GM19240 (cell line): ENCODE results near the gene KRT2.

ENCODE experiments used
- DNase-seq: peaks from one replicate; pipeline ENCODE4 v3.0.0; 2011; ENCODE audit warnings: low spot score; ENCODE audit not compliant: insufficient read length

The KRT2 gene

DNA sequence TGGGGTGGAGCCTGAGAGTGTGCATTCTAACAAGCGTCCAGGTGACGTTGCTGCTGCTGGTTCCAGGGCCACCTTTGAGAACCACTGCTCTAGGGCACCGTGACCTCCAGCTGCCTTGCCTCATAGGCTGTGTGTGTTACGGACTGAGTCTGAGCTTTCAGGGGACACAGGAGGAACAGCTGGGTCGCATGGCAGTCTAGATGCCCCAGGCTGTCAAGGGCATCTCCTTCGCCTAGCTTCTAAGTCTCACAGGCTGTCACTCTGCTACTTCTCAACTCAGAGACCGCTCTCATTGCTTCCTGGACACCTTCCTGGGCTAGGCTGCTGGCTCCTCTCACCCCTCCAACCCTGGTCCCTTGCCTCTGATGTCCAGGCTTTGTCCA is 34.6 kb downstream of the KRT2 start:
- DNase-seq = no peak

DNA sequence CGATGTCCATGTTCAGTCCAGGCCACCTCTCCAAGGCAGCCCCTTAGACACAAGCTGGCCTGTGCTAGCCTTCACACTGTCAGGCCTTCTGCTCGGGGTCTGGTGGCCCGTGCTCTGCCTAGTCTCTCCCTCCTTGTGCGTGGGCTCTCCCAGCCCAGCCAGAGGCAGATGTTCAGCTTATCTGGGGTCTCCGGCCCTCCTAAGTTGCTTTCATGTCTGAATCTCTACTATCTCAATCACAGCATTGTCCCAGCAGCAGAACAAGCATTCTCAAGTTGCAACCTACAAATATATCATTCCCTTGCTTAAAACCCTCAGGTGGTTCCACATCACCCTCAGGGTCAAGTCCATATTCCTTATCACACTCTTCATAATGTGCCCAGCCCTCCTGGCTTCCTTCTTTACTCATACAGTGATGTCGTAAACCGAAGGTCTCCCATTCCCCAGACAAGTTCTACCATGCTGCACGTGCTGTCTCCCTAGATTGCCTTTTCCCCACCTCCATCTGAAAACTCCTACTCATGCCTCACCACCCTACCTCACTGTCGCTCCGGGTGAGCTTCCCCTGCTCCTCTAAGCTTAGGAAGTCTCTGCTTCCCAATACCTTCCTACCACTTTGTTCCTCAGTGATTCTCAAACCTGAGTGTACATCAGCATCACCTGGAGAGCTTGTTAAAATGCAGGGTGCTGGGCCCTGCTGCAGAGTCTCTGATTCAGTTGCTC is 35.2 kb downstream of the KRT2 start:
- DNase-seq = no peak

DNA sequence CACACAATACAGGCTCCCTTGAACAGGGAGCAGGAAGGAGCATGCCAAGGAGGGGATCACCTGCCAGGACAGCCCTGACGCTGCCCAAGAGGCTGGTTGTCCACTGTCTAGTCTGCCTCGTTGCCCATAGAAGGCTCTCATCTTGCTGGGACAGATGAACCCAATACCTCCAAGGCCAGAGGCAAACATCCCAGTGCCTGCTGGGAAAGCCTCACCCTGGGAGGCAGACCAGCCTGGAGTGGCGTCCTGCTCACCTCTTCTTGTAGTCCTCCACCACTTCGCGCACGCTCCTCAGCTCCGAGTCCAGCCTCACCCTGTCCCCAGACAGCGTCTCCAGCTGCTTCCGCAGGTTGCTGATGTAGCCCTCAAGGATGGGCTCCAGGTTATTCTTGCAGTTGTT is 36.1 kb downstream of the KRT2 start:
- DNase-seq = no peak

DNA sequence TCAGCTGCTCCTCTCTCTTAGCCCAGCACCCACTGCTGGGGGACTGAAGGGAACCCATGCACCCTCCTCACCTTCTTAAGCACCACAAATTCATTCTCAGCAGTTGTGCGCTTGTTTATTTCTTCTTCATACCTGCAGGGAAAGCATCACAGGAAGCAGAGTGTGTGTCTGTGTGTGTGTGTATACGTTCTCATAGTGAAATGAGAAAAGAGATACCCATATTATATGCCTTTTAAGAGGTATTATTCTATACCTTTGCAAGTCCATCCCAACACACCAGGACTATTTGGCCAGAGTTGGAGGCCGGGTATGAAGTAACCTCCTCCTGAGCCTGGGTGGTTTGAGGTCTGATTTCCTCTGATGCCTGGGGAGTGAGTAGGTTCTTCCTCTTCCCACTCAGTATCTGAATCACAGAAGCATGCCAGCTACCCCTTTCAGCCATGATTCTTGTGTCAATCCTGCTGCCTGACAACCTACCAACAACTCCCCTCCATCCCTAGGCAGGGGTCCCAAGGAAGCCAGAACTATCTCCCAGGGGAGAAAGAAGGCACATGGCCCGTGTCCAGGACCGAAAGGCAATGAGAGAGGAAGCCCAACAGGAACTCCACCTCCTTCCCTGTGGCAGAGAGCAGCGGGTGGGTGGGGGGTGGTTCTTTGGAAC is 36.7 kb downstream of the KRT2 start:
- no peak for DNase-seq

DNA sequence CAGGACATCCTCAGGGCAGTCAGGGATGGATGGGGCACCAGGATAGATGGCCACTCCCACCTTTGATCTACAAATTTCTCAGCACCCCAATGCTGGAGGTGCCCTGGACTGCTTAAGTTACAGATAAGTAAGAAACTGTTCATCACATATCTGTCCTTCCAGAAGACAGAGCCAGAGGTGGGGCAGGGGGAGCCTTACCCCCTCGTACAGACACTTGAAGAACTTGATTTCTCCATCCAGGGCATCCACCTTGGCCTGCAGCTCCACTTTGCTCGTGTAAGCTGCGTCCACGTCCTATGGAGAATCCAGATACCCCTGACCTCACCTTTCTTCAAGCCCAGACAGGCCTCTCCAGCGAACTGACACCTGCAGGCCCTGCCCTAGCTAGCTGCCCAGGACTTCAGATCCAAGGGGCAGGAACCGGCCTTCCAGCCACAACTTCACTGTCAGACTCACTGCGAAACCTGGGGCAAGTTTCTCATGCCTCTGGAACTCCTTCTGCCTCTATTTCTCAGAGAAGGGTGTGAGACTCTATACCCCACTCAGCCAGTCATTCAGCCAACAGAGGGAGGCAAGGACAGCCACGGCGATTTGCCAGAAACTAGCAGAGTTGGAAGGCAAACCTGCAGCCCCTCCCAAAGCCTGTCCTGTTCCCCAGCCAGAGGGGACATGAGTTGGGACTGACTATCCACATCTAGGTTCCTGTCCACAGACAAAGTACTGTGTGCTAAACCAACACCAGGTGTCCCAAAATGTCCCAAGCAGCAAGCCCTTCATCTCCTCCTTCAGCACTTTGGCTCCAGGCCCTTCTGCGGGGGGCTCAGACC is 37.4 kb downstream of the KRT2 start:
- DNase-seq = no peak

DNA sequence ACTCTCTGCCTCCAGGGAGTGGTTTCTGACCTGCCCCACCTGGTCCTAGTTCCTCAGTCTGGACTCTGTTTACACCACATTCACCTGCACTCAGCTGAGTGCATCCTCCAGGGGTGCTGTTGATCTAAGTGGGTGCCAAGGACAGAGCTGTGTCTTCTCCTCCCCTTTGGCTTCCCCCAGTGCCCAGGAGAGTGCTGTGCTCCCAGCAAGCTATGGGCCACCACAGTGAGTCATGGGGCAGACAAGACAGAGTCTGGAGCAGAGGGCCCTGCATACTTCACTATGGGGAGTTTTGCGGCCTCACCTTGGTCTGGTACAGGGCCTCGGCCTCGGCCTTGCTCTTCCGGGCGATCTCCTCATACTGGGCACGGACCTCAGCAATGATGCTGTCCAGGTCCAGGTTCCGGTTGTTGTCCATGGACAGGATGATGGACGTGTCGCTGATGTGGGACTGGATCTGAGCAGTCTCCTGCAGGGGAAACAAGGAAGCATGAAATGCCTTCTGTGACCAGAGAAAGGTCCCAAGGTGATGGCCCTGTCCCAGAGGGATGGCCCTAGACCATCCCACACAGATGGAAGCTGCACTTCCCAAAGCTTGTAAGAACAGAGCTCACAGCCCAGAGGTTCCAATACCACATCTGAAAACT is 38.5 kb downstream of the KRT2 start:
- DNase-seq = no peak

DNA sequence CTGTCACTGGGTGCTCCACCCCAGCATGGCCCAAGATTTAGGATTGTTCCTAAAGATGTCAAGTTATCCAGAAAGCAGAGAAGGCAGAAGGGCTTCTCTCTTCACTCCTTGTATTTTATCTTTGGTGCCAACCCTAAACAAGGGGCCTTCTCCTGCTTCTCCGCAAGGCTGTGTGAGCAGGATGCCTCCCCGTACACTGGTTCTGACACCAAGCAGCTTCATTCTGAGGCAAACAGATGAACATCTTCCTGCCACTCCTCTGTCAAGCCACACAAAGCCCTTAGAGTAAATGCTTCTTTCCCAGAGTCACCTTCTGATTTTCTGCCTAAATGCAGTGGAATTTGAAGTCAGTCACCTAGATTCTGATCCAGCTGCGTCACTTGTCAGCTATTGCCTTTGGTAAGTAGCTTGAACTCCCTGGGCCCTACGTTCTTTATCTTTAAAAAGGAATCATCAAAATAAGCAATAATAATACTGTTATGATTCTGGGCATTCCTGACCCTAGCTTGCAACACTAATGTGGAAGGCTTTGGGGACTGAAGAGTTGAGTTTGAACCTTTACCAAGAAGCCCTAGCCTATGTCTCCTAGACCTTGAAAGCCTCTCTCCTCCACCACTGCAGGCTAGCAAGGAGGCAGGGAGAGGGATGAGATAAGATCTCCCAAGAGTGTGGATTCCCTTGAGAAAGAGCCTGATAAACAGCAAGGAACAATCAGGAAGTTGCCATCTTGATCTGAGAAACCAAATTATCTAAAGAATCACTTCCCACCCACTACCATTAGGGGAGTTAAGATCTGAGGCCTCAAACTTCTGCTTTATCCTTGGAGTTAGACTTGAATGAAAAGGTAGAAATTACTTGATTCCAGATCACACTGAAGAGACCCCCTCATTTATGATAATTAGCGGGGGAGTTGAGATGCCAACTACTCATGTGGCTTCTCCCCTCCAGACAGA is 39.3 kb downstream of the KRT2 start:
- DNase-seq = no peak

DNA sequence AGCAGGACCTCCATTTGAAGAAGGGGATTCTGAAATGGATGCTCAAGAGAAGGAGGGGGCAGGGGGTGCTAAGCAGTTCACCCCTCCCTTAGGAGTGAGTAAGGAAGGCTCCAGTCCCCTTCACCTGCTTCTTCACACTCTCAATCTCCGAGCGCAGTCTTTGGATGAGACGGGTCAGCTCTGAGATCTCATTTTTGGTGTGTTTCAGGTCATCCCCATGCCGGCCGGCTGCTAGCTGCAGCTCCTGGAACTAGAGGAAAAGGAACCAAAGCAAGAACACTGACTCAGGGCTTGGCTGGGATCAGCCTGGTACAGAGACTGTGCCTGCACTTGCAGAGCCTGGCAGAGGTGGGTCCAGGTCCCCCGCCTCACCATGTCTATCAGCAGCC is 40.9 kb downstream of the KRT2 start:
- no peak for DNase-seq

DNA sequence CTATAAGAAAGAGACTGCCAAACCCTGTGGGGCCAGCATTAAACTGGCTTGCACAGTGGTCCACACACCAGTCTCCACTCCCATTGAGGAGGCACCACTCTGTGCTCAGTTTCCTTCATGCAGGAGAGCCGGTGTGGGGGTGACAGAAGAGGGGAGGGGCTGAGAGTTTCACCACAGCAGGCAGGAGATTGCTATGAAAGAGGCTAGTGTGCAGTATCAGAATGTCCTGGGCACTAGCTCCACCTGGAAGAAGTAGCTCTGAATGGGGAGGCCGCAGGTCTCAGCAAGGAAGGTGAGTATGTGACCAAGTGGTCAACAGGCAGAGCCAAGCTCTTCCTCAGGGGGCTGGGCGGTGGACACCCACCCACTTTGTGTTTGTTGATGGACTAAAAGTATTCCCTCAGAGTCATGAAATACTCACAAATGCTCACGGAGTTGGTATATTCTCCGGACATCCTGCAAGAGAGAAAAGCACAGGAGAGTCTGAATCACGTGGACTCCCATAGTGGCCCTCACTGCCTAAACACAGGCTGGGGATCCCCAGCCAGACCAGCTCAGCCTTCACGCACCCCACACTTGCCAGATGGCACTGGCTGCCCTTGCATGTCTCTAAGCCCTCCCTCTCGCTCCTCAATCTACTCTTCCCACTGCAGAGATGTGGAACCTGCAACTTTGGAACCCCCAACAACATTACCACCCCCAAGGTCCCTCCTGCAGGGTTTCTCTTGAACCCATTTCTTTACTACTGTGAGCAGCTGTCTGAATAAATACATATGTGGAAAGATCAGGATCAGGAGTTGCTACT is 43.0 kb downstream of the KRT2 start:
- DNase-seq = no peak

DNA sequence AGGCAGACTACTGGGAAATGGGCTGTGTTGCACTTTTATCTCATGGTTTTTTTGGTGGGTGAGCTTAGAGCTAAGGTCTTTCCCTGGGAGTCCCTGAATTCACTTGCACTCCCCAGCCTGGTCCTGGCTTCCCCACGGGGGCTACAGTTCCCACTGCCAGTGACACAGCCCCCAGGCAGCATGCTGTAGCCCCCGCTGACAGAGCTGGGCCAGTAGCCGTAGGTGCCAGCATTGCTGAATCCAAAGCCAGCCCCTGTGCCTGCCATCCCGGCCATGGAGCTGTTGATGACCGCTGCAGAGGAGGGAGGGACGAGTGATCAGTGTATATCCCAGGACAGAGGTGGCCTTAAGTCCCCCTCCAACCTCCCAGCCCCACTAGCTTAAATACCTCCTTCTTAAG is 43.9 kb downstream of the KRT2 start:
- DNase-seq = no peak

DNA sequence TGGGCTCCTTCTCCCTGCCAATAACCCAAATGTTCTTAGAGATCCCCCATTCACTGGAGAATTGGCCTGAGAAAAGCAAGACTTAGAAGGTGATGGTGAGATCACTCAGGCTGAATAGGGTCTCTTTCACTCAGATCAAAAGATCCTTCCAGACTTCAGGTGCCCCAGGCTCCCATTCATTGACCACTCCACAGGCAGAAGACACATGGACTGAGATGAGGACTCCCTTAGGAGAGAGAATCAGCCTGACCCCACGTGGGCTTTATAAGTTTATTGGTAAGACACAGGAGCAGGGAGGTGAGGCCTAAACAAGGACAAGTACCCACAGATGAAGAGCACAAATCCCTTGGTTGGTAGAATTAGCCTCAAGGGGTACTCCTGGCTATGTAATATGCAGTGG is 44.7 kb downstream of the KRT2 start:
- DNase-seq = no peak

DNA sequence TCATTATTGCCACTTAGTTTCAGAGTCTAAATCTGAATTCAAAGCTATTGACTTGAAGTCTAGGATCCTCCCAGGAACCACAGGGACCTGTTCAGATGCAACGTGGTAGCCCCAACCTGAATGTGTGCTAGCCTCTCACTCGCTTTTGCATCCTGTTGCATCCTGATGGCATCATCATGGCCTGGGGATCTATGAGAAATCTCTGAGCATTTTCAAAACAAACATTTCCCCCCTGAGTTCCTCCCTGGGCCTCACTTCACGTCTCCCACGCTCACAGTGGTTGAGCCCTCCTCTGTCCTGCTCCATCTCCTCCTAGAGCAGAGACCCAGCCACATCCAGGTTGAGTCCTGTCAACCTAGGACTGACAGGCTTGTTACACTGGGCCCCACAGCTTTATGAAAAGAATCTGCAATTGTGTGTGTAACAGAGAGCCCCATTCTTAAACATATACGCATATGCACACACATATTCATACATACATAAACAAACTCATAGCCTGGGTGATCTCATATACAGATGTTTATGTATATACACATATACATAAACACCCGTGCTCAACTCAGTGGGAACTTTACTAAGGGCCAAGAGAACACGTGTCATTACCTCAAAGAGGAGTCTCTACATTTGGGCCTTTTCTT is 45.3 kb downstream of the KRT2 start:
- no peak for DNase-seq

DNA sequence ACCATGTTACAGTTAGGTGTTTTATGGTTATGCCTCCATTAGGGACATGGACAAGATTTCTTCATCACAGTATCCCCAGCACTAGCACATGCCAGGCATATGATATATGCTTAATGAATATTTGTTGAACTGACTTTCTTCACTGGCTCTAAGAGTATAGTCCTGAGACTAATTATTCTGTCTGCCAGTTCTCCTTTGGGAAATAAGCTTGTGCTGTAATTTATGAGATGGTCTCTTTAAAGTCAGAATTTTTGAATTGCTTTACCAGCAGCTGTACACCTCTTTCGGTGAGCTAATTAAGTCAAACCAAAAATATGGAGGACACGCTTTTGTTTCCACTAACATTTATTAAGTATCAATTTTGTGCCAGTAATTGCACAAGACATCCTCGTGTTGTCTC is 45.9 kb downstream of the KRT2 start:
- no peak for DNase-seq

DNA sequence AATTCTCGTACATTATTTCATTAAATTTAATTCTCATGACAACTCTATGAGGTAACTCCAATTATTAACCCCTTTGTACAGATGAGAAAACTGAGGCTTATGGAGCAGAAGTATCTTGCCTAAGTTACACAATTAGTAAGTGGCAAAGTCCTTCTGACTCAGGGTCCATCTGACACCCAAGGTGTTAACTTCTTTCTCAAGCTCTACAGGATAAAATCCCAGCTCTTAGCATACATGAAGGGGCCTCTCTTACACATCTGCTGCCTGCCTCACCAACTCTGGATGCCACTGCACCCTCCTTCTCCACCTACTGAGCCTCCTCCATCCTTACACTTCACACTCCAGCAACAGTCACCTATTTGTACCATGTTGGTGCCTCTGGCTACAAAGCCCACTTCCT is 46.5 kb downstream of the KRT2 start:
- no peak for DNase-seq

DNA sequence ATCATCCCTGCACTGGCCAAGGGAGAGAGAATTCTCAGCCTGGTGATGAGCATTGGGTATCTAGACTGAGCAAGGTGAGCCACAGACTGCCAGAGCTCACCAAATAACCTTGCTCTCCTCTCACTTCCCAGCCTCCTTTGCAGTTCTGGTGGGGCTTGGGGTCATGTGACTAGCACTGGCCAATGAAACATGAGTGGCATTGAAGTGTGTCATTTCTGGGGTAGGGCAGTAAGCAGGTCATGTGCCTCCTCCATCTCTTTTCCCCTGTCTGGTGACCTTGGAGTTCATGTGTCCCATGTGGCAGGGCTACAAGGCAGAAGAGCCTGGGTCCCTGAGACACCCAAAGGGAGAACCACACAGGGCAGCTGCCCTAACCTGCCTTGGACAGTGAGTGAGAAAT is 47.2 kb downstream of the KRT2 start:
- DNase-seq = no peak

DNA sequence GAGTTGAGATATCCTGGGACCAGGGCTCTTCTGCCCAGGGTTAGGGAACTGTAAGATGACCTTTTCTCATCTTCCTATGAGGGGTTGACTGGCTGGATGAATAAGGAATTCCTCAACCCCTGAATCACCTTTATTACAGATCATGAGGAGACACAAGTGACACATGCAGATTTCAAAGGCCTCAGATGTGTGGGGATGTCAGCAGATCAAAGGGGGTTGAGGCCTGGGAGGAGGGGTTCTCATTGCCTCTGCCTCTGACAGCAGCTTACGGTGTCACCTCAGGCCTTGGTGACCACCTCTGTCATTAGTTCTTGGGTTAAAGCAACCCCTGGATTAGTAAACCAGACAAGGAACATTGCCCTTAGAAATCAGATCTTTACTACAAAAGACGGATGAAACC is 48.7 kb downstream of the KRT2 start:
- DNase-seq = no peak

DNA sequence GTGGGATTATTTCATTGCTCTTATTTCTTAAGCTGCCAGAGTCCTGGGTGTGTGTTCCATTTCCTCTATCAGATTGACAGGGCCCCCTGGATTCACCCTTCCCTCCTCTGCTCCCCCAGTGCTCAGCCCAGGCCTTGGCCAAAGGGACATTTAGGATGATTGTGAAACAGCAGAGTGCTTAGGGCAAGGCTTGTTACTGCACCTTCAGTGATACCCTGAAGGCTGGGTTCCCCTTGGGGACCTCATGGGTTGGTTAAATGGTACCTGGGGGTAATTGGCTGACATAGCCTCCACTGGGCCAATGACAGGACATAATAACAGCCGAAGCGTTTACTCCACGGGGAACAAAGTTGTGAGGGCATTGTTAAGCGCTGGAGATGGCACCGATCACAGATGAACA is 49.5 kb downstream of the KRT2 start:
- DNase-seq = no peak

DNA sequence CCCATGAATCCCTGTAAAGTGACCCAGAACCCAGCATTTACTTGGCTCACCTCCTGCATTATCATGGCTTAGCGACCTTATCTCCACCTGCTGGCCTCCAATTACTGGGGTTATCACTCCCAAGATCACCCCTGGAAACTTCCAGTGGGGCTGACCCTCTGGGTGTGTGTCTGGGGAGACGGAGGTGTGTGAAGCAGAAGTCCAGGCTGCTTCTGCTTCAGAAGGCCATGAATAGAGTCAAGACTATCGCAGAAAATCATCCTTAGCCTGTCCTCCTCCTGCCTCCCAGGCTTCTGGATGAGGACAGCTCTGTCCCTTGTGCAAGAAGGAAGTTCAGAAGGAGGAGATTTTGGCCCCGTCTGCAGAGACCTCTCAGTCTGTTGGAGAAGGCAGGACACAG is 50.3 kb downstream of the KRT2 start:
- DNase-seq = no peak

DNA sequence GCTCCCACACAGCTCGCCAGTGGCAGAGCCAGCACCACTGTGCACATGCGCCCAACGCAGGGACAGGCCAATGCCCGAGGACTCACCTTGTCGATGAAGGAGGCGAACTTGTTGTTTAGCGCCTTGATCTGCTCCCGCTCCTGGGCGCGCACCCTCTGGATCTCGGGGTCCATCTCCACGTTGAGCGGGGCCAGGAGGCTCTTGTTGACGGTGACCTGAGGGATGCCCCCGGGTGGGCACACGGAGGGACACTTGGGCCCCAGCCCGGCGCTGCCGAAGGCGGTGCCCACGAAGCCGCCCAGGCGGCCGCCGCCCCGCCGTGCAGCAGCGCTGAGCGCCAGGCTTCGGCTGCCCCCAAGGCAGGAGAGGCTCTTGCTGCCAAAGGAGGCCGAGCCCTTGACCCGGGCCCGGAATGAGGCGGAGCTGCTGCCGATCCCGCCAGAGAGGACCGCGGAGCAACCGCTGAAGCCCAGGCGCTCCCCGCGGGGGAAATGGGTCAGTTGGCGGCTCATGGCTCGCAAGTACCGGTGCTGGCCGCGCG is 51.0 kb downstream of the KRT2 start, which contains the start of gene KRT72:
Gene KRT72, minus strand, starts transcription at position 523 of the 541 bp plus-strand sequence. Its CDS starts 11 bp downstream, at position 512.
- DNase-seq = no peak
